ENCODE measurements around the gene CEACAM19.

- no peak for TF ChIP-seq OSR1 (CRISPR knock-in tag; IDR thresholded peaks at IDR 0.05)
- TF ChIP-seq ESRRG (CRISPR knock-in tag; IDR thresholded peaks at IDR 0.05) = no peak
- no peak for TF ChIP-seq BACH2 (CRISPR knock-in tag; IDR thresholded peaks at IDR 0.05; ENCODE audit: borderline replicate concordance)
- TF ChIP-seq TOX (CRISPR knock-in tag; IDR thresholded peaks at IDR 0.05; ENCODE audit: borderline replicate concordance) = no peak
- TF ChIP-seq GLIS3 (CRISPR knock-in tag; IDR thresholded peaks at IDR 0.05) = no peak
These were observed at the start of gene CEACAM19 for GRCh38 chr19:44671400-44671799.
